Kidney (tissue), 14 donors: ENCODE data around the gene APOB. TPM values are rescaled to one million over a fixed set of nuclear protein-coding genes. Genes with fewer than 3 reads are reported as not detected.
A peak's percentile ranks its signal among the peaks of the same experiment; 100 is the strongest.

Experiments used
- DNase-seq, 5 donors: peaks; one replicate each; pipeline ENCODE4 v3.0.0-alpha.2; 2013 to 2020
- FAIRE-seq: peaks from 2 replicates; lab custom pipeline; 2012; peaks lifted over from hg19 to GRCh38; lab: Jason Lieb, UNC
- H3K27ac ChIP-seq, 2 donors: one replicate each; pipeline ENCODE4 v1.7.0; 2013; ENCODE audit warnings: low read depth in 2 of 2, low read length in 2 of 2, inconsistent platforms in 1 of 2
- H3K27me3 ChIP-seq: one replicate; pipeline ENCODE4 v1.7.1; 2013; ENCODE audit warnings: low read length, inconsistent platforms; ENCODE audit not compliant: control insufficient read depth, insufficient read depth
- H3K36me3 ChIP-seq, 3 donors: one replicate each; pipeline versions ENCODE4 v1.7.0 to v1.7.1; 2013; ENCODE audit warnings: low read length in 3 of 3, control low read depth in 1 of 3, inconsistent platforms in 1 of 3; ENCODE audit not compliant: insufficient read depth in 3 of 3, control insufficient read depth in 2 of 3
- H3K4me1 ChIP-seq, 3 donors: one replicate each; pipeline versions ENCODE4 v1.7.0 to v1.7.1; 2013; ENCODE audit warnings: low read length in 3 of 3, inconsistent platforms in 1 of 3, low read depth in 1 of 3; ENCODE audit not compliant: control insufficient read depth in 2 of 3, insufficient read depth in 2 of 3
- H3K4me3 ChIP-seq, 3 donors: one replicate each; pipeline versions ENCODE4 v1.7.0 to v1.8.1; 2013; ENCODE audit warnings: low read length in 3 of 3, control low read depth in 1 of 3, inconsistent platforms in 1 of 3
- H3K9ac ChIP-seq, 3 donors: one replicate each; pipeline versions ENCODE4 v1.7.0 to v1.7.1; 2013; ENCODE audit warnings: low read length in 3 of 3, control low read depth in 1 of 3, inconsistent platforms in 1 of 3
- H3K9me3 ChIP-seq, 3 donors: one replicate each; pipeline versions ENCODE4 v1.7.0 to v1.7.1; 2013; ENCODE audit warnings: low read length in 3 of 3, control low read depth in 1 of 3, inconsistent platforms in 1 of 3; ENCODE audit not compliant: control insufficient read depth in 2 of 3, insufficient read depth in 1 of 3
- intact Hi-C: fragments of 100-400 bp; cut with DNase I; formaldehyde crosslinking; loops from one replicate; pipeline ENCODE4 v1.11.1; 2022
- polyA plus RNA-seq: library from polyadenylated mRNA; stranded (reverse); fragments of 350-450 nt; fragmentation: Illumina TruSeq; extraction: RNeasy Lipid Tissue Mini Kit (QIAGEN cat#74804); gene quantifications from one replicate; pipeline ENCODE4 v1.2.3, GENCODE V29; 2014; ENCODE audit warnings: low read depth, low replicate concordance; ENCODE audit not compliant: insufficient read depth
- total RNA-seq: library from RNA; stranded (reverse); fragmentation: NEBNext Ultra II Directional; extraction: Animal tissue kit (Norgen Biotek cat#: 25700); gene quantifications from one replicate; pipeline ENCODE4 v1.2.1, GENCODE V29; 2021
- TF ChIP-seq, protein P1 (sequence below): IDR thresholded peaks from 3 replicates; pipeline ENCODE4 v1.5.1; 2012; ENCODE audit warnings: mild to moderate bottlenecking, moderate library complexity, borderline replicate concordance; ENCODE audit not compliant: insufficient read depth; ENCODE audit errors: extremely low read depth
- donor health status: control.
- donor health status: control.
- donor health status: control.
- donor health status: control.
- donor health status: control.
- donor health status: DM: yes; HTN: yes; CAD: no.
- donor health status: Normal renal cell carcinoma (clear cell type).

APOB gene
- total and polyA plus RNA-seq, 2 donors from 2014 or later = 0.11 to 0.57 TPM

DNA sequence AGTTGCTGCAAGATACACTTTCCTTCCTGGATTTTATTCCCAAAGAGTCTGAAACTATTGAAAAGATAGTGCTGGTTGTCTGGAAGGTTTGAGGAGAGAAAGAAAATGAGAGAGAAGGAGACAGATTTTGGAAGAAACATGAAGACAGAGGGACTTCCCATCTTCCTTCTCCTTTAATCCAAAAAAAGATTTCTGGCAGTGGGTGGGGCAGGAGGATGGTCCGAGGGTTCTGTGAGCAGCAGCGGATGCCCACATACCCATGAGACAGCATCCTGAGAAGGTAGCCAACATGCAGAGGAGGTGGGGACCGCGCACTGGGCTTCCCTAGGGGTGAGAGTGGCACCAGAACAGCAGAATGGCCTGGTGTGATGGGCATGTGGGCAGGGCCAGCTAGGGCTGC lies 84.6 kb downstream of the APOB start:
- Histone ChIP-seq H3K27ac (no peak overlapping the region), H3K9ac (no peak overlapping the region), H3K36me3 (no peaks in the 10 kb centered on the region), H3K4me1 (no peaks in the 10 kb centered on the region), H3K27me3 (no peaks in the 10 kb centered on the region), H3K9me3 (no peaks in the 10 kb centered on the region), H3K4me3 (no peak overlapping the region)
- FAIRE-seq = no peak
- TF ChIP-seq, protein P1, sequence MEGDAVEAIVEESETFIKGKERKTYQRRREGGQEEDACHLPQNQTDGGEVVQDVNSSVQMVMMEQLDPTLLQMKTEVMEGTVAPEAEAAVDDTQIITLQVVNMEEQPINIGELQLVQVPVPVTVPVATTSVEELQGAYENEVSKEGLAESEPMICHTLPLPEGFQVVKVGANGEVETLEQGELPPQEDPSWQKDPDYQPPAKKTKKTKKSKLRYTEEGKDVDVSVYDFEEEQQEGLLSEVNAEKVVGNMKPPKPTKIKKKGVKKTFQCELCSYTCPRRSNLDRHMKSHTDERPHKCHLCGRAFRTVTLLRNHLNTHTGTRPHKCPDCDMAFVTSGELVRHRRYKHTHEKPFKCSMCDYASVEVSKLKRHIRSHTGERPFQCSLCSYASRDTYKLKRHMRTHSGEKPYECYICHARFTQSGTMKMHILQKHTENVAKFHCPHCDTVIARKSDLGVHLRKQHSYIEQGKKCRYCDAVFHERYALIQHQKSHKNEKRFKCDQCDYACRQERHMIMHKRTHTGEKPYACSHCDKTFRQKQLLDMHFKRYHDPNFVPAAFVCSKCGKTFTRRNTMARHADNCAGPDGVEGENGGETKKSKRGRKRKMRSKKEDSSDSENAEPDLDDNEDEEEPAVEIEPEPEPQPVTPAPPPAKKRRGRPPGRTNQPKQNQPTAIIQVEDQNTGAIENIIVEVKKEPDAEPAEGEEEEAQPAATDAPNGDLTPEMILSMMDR = no peak
- intact Hi-C loops = no loop called here
- no peak for DNase-seq

DNA sequence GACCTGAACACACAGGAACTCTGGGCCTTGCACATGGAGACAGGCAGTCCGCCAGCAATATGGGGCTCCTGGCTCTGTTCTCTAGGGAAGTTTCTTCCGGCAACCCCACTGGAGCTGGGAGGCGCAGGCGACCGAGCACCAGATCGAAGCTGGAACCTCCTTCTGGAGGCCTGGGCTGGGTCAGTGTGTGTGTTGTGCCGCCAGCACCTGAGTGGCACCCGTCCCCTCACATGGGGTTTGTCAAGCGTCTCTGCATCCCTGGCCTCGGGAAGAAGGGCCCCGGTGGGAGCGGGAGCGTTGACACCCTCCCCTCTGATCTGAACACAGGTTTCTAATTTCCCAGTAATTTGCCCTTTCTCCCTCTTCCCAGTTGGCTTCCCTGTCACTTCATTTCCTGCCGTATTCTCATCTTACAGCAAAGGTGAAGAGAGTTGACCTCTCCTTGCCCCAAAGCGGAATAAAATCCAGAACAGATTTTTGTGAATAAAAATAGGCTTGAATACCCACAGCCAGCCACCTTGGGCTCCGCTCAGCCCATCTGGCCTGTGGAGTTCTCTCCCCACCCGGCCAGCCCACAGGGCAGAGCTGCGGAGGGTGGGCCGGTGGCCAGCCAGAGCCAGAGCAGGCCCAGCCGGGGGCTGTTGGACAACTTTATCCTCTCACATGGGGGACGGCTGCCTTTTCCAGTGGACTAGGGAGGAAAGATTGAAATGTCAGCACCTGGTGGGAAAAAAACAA lies 85.9 kb downstream of the APOB start:
- no peaks in the 10 kb centered on the region for H3K27me3 ChIP-seq
- H3K27ac ChIP-seq = no peak overlapping the region
- no peaks in the 10 kb centered on the region for H3K4me1 ChIP-seq
- intact Hi-C loops = no loop called here
- no peaks in the 10 kb centered on the region for H3K36me3 ChIP-seq
- H3K4me3 ChIP-seq = no peak overlapping the region
- FAIRE-seq (no peak), DNase-seq (peak; percentile 46 to 70 (median 61))
- H3K9ac ChIP-seq = no peak overlapping the region
- H3K9me3 ChIP-seq = no peaks in the 10 kb centered on the region
- TF ChIP-seq, protein P1 = no peak

DNA sequence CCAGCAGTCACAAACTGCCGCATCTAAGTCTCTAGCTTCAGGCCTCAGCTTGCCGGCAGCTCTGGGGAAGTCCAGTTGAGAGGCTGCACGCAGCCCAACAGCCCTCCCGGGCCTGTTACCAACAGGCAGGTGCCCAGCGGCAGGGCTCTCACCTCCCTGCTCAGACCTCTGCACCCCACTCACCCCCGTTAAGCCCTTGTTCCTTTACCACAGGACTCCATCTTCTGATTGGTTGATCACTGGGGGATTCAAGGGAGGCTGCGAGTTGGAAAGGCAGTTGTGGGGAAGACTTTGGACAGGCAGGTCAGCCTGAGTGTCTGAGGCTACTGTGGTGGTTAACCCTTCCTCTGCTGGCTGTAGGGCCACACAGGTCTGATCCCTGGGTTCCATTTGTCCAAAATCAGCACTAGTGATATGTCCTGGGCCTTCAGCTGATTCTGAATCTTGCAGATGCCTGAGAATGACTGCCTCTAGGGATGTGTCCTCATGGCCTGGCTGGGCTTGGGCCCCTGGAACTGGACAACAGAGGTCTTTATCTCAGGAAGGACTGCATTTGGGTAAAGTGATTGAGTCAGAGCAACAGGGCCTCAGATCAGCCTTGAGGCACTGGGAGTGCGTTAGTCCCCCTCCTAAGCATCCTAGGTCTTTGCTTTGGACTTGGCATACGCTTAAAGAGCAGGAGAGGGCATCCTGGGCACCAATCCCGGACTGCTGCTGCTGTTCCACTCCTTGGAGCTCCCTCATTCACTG lies 88.4 kb downstream of the APOB start:
- no peak for FAIRE-seq
- DNase-seq = no peak
- intact Hi-C loops = no loop called here

More for the DNA sequence above, 88.4 kb downstream of the APOB start:
- no peaks in the 10 kb centered on the region for H3K4me1 ChIP-seq
- no peaks in the 10 kb centered on the region for H3K27me3 ChIP-seq
- no peaks in the 10 kb centered on the region for H3K36me3 ChIP-seq
- H3K9ac ChIP-seq = no peak overlapping the region
- no peak overlapping the region for H3K27ac ChIP-seq
- no peak overlapping the region for H3K4me3 ChIP-seq
- H3K9me3 ChIP-seq = no peaks in the 10 kb centered on the region
- TF ChIP-seq, protein P1 = no peak
